HepG2 (cell line): ENCODE results near the gene USP24. TPM values are rescaled to one million over a fixed set of nuclear protein-coding genes. Genes with fewer than 3 reads are reported as not detected.
"Not testable (repeated sequence)": the region's sequence is repeated elsewhere in the genome, so short reads cannot be mapped to it uniquely, and the experiment has no call there.

ENCODE experiments used
- ATAC-seq: fragments of 200-7000 bp; cut with Tn5 transposase; 3 replicates; pipeline ENCODE4 v1.9.1; 2020; ENCODE audit warnings: mild to moderate bottlenecking, moderate library complexity
- BruUV-seq: library from RNA; stranded (reverse); fragments of 400-500 nt; replicated peaks from 2 replicates; lab custom pipeline; 2021; lab: Mats Ljungman, UMichigan
- CTCF ChIA-PET: fragments of 300-600 bp; formaldehyde crosslinking; extraction: SDS; loops from one replicate; lab custom pipeline; 2021; ENCODE audit warnings: low total read pairs, inconsistent platforms, low intra/inter-chr PET ratio; lab: Yijun Ruan, JAX
- POLR2A ChIA-PET: fragments of 350-600 bp; sonication (Branson Sonifier 250); formaldehyde crosslinking; loops from one replicate; lab custom pipeline; 2020; ENCODE audit warnings: antibody characterized with exemption, inconsistent platforms; lab: Yijun Ruan, JAX
- DNase-seq: peaks from one replicate; pipeline ENCODE4 v3.0.0-alpha.2; 2015; ENCODE audit warnings: low spot score
- FAIRE-seq: peaks from 3 replicates; lab custom pipeline; 2011; peaks lifted over from hg19 to GRCh38; lab: Jason Lieb, UNC
- H2AFZ ChIP-seq: one replicate; pipeline ENCODE4 v1.6.1; 2011; ENCODE audit warnings: low read length, inconsistent platforms
- H3K27ac ChIP-seq: fragments of 300-600 bp; 3 replicates; pipeline ENCODE4 v1.8.0; 2011; ENCODE audit warnings: mixed run types, mild to moderate bottlenecking, mixed read lengths, low read length, inconsistent platforms; ENCODE audit not compliant: insufficient read depth; ENCODE audit errors: extremely low read length
- H3K27me3 ChIP-seq, 2 experiments: fragments of 200-600 bp in 1 of 2; 2 replicates in 1 of 2; 3 replicates in 1 of 2; pipeline versions ENCODE4 v1.6.0 to v1.8.0; 2011; ENCODE audit warnings: low read length in 2 of 2, mild to moderate bottlenecking in 2 of 2, moderate library complexity in 2 of 2, inconsistent platforms in 1 of 2; ENCODE audit not compliant: insufficient read depth in 2 of 2, control insufficient read depth in 1 of 2
- H3K36me3 ChIP-seq, 2 experiments: fragments of 200-600 bp in 1 of 2; replicated peaks in 1 of 2; 2 replicates in 1 of 2; 3 replicates in 1 of 2; pipeline versions ENCODE4 v1.5.1 to v1.8.0; 2011; ENCODE audit warnings: low read length in 2 of 2, inconsistent platforms in 1 of 2; ENCODE audit not compliant: insufficient read depth in 2 of 2, control insufficient read depth in 1 of 2
- H3K4me1 ChIP-seq: 2 replicates; pipeline ENCODE4 v1.5.1; 2012; ENCODE audit warnings: low read length, inconsistent platforms; ENCODE audit not compliant: insufficient read depth
- H3K4me2 ChIP-seq: 2 replicates; pipeline ENCODE4 v1.6.0; 2011; ENCODE audit warnings: low read depth, low read length, inconsistent platforms
- H3K4me3 ChIP-seq, 3 experiments: fragments of 200-600 bp in 1 of 3; sonication (generic), shearing (Covaris generic) in 1 of 3; replicated peaks in 1 of 3; 2 replicates each; pipeline ENCODE4 v1.5.1; 2011 to 2016; ENCODE audit warnings: low read length in 3 of 3, inconsistent platforms in 2 of 3, low read depth in 2 of 3, mild to moderate bottlenecking in 2 of 3, control low read depth in 1 of 3, mixed read lengths in 1 of 3; ENCODE audit not compliant: insufficient read depth in 1 of 3
- H3K79me2 ChIP-seq: one replicate; pipeline ENCODE4 v1.6.1; 2011; ENCODE audit warnings: low read length, inconsistent platforms; ENCODE audit not compliant: insufficient read depth
- H3K9ac ChIP-seq: 2 replicates; pipeline ENCODE4 v1.6.0; 2011; ENCODE audit warnings: mild to moderate bottlenecking, low read depth, low read length, inconsistent platforms; ENCODE audit not compliant: insufficient read depth
- H3K9me3 ChIP-seq: 2 replicates; pipeline ENCODE4 v1.5.1; 2012; ENCODE audit warnings: mild to moderate bottlenecking, low read length
- H4K20me1 ChIP-seq: 2 replicates; pipeline ENCODE4 v1.6.0; 2011; ENCODE audit warnings: inconsistent platforms, mild to moderate bottlenecking, low read length, moderate library complexity; ENCODE audit not compliant: insufficient read depth
- CENPX ChIP-seq: sonication (generic); formaldehyde crosslinking; IDR thresholded peaks from 2 replicates; pipeline ENCODE4 v1.9.0; 2021; ENCODE audit warnings: mild to moderate bottlenecking, missing genetic modification reagents, moderate library complexity
- KAT7 ChIP-seq: IDR thresholded peaks from 2 replicates; pipeline ENCODE4 v1.6.1; 2018; ENCODE audit warnings: borderline replicate concordance, missing compliant biosample characterization
- MYNN ChIP-seq: sonication (generic); formaldehyde crosslinking; IDR thresholded peaks from 2 replicates; pipeline ENCODE4 v1.4.0; 2020; ENCODE audit warnings: mild to moderate bottlenecking, low read depth, missing genetic modification reagents
- MYPOP ChIP-seq: sonication (generic); formaldehyde crosslinking; IDR thresholded peaks from 2 replicates; pipeline ENCODE4 v1.8.1; 2023; ENCODE audit warnings: mild to moderate bottlenecking, moderate library complexity, missing genetic modification reagents
- NCOA5 ChIP-seq: sonication (generic); formaldehyde crosslinking; IDR thresholded peaks from 2 replicates; pipeline ENCODE4 v1.4.0; 2020; ENCODE audit warnings: missing genetic modification reagents
- PAF1 ChIP-seq: IDR thresholded peaks from 2 replicates; pipeline ENCODE4 v1.6.1; 2016; ENCODE audit warnings: missing genetic modification reagents, missing compliant biosample characterization
- PRMT3 ChIP-seq: sonication (generic); formaldehyde crosslinking; IDR thresholded peaks from 2 replicates; pipeline ENCODE4 v1.8.1; 2022; ENCODE audit warnings: low read depth, mild to moderate bottlenecking, moderate library complexity, missing genetic modification reagents, borderline replicate concordance
- RBAK ChIP-seq: sonication (generic); formaldehyde crosslinking; IDR thresholded peaks from 2 replicates; pipeline ENCODE4 v1.5.1; 2020; ENCODE audit warnings: mild to moderate bottlenecking, missing genetic modification reagents
- SIN3A ChIP-seq: IDR thresholded peaks from 2 replicates; pipeline ENCODE4 v1.6.1; 2011; ENCODE audit warnings: low read depth, mild to moderate bottlenecking, control low read depth, low read length, borderline replicate concordance
- TARDBP ChIP-seq: sonication (generic); formaldehyde crosslinking; IDR thresholded peaks from 2 replicates; pipeline ENCODE4 v1.8.0; 2022; ENCODE audit warnings: mild to moderate bottlenecking, missing genetic modification reagents
- ZBTB8A ChIP-seq: sonication (generic); formaldehyde crosslinking; IDR thresholded peaks from 2 replicates; pipeline ENCODE4 v1.4.0; 2020; ENCODE audit warnings: mild to moderate bottlenecking, low read depth, missing genetic modification reagents, borderline replicate concordance
- WGBS: methylation state at CpG from one replicate; pipeline ENCODE4 v1.1.6; 2017; ENCODE audit warnings: low lambda C conversion rate; 5-methylcytosine and 5-hydroxymethylcytosine counted together
- in situ Hi-C: cut with HindIII; loops from 2 replicates; pipeline ENCODE4 v1.10.0; 2017; ENCODE audit warnings: low pct_unique_long_range_greater_than_20kb; ENCODE audit not compliant: extremely low pct_ligation_motif_present
- intact Hi-C: fragments of 100-400 bp; cut with micrococcal nuclease; formaldehyde crosslinking; loops from one replicate; pipeline ENCODE4 v1.10.0; 2022; ENCODE audit not compliant: unreplicated experiment
- polyA plus RNA-seq, 8 experiments: library from polyadenylated mRNA; depleted of rRNA in 3 of 8; stranded (reverse) in 7 of 8; unstranded in 1 of 8; fragments of >200 nt; fragmentation: Illumina TruSeq in 4 of 8; extraction: Trizol in 4 of 8; gene quantifications; 2 replicates each; pipeline versions ENCODE4 v1.2.1 to v1.2.3, GENCODE V29; 2011 to 2016; ENCODE audit warnings: low read depth in 4 of 8, missing spikeins in 1 of 8, mixed read lengths in 1 of 8; ENCODE audit not compliant: insufficient read depth in 1 of 8
- total RNA-seq, 5 experiments: library from RNA; depleted of rRNA; stranded (reverse); fragments of >200 nt; fragmentation: Illumina TruSeq; extraction: Trizol; gene quantifications; 2 replicates each; pipeline ENCODE4 v1.2.3, GENCODE V29; 2016; ENCODE audit warnings: low read depth in 1 of 5
- TF ChIP-seq, protein P1 (sequence below): sonication (generic); formaldehyde crosslinking; IDR thresholded peaks from 2 replicates; pipeline ENCODE4 v1.4.0; 2020; ENCODE audit warnings: mild to moderate bottlenecking, low read depth, missing genetic modification reagents
- TF ChIP-seq, protein P2 (sequence below): sonication (generic); formaldehyde crosslinking; IDR thresholded peaks from 2 replicates; pipeline ENCODE4 v1.4.0; 2020; ENCODE audit warnings: missing genetic modification reagents

USP24 gene
- total and polyA plus RNA-seq, 2 of the 13 experiments (the other 11 are each of a cell fraction or from before 2014, with no cell fraction given) = 18.8 to 47.6 TPM

DNA sequence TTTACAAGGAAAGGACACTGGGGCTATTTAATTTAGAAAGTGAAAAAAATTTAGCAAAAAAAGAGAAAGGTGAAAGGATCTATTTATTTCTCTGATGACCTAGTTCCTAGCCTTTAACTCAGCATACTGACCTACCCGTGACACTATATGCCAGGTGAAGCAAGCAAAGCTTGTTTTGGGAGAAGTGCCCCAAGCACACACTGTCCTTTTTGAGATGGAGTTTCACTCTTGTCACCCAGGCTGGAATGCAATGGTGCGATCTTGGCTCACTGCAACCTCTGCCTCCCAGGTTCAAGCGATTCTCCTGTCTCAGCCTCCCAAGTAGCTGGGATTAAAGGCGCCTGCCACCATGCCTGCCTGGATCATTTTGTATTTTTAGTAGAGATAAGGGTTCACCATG is 14.6 kb upstream of the USP24 start:
- intact Hi-C loops, H3K4me3 ChIP-seq, FAIRE-seq, CTCF ChIA-PET, H3K36me3 ChIP-seq, BruUV-seq, POLR2A ChIA-PET, H3K9me3 ChIP-seq, H3K27ac ChIP-seq, H3K4me2 ChIP-seq, DNase-seq, H3K79me2 ChIP-seq, H2AFZ ChIP-seq, in situ Hi-C loops, H4K20me1 ChIP-seq, ATAC-seq, H3K27me3 ChIP-seq, H3K9ac ChIP-seq: not testable (repeated sequence)
- H3K4me1 ChIP-seq = peaks cover 31% of the 10 kb centered on the region
- 82% methylated on average over 3 of the region's 4 CpGs for WGBS

GRCh38 chr1:55225228-55225627 is 10.1 kb upstream of the USP24 start:
- ChIA-PET POLR2A (no interaction called here), CTCF (no interaction called here)
- H3K27ac ChIP-seq = no peak overlapping the region
- no peak for ATAC-seq
- TF ChIP-seq NCOA5 (CRISPR knock-in tag) (no peak), TARDBP (CRISPR knock-in tag) (no peak), MYPOP (CRISPR knock-in tag) (no peak), KAT7 (CRISPR knock-in tag) (no peak), MYNN (CRISPR knock-in tag) (no peak), CENPX (CRISPR knock-in tag) (no peak), PRMT3 (CRISPR knock-in tag) (no peak), SIN3A (no peak), RBAK (CRISPR knock-in tag) (no peak), PAF1 (CRISPR knock-in tag) (no peak), ZBTB8A (CRISPR knock-in tag) (no peak)
- TF ChIP-seq, protein P1, sequence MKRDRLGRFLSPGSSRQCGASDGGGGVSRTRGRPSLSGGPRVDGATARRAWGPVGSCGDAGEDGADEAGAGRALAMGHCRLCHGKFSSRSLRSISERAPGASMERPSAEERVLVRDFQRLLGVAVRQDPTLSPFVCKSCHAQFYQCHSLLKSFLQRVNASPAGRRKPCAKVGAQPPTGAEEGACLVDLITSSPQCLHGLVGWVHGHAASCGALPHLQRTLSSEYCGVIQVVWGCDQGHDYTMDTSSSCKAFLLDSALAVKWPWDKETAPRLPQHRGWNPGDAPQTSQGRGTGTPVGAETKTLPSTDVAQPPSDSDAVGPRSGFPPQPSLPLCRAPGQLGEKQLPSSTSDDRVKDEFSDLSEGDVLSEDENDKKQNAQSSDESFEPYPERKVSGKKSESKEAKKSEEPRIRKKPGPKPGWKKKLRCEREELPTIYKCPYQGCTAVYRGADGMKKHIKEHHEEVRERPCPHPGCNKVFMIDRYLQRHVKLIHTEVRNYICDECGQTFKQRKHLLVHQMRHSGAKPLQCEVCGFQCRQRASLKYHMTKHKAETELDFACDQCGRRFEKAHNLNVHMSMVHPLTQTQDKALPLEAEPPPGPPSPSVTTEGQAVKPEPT = no peak
- TF ChIP-seq, protein P2, sequence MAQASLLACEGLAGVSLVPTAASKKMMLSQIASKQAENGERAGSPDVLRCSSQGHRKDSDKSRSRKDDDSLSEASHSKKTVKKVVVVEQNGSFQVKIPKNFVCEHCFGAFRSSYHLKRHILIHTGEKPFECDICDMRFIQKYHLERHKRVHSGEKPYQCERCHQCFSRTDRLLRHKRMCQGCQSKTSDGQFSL (CRISPR knock-in tag) = no peak
- TF ChIP-seq, all 625 proteins: peak for 0
- intact Hi-C loops = no loop called here
- Histone ChIP-seq H3K4me2 (no peak overlapping the region), H3K79me2 (no peaks in the 10 kb centered on the region), H3K27me3 (peaks cover 0 to 4% of the 10 kb centered on the region in 2 experiments; a peak in 2 of 5 replicates), H3K9ac (no peak overlapping the region), H3K36me3 (no peaks in the 10 kb centered on the region), H3K9me3 (peaks cover 7% of the 10 kb centered on the region), H3K4me1 (peaks cover 6% of the 10 kb centered on the region), H2AFZ (no peak overlapping the region), H4K20me1 (no peaks in the 10 kb centered on the region), H3K4me3 (no peak overlapping the region)
- in situ Hi-C loops = no loop called here
- BruUV-seq = no TSS peak
- DNase-seq = no peak
- WGBS = 35% methylated on average over 1 of the region's 1 CpG
- FAIRE-seq = no peak
